Progenitor cell of endocrine pancreas (in vitro differentiated cells): Measurements from ENCODE around the gene CDC14A. TPM values are rescaled to one million over a fixed set of nuclear protein-coding genes. Genes with fewer than 3 reads are reported as not detected.

Experiments used
- DNase-seq: peaks from one replicate; pipeline ENCODE4 v3.0.0; 2021; ENCODE audit warnings: low spot score; ENCODE audit not compliant: unreplicated experiment
- H3K27ac Mint-ChIP-seq: 2 replicates; pipeline ENCODE4 v1.8.0; 2021; ENCODE audit warnings: mild to moderate bottlenecking, moderate library complexity, mixed read lengths
- H3K27me3 Mint-ChIP-seq: 2 replicates; pipeline ENCODE4 v1.8.0; 2021; ENCODE audit warnings: mixed read lengths
- H3K36me3 Mint-ChIP-seq: 2 replicates; pipeline ENCODE4 v1.8.0; 2022; ENCODE audit warnings: mixed read lengths; ENCODE audit not compliant: insufficient read depth
- H3K4me1 Mint-ChIP-seq: 2 replicates; pipeline ENCODE4 v1.8.0; 2021; ENCODE audit warnings: low read depth, mixed read lengths
- H3K4me3 Mint-ChIP-seq: 2 replicates; pipeline ENCODE4 v1.8.0; 2021; ENCODE audit warnings: low read depth, mild to moderate bottlenecking, moderate library complexity, mixed read lengths
- H3K9me3 Mint-ChIP-seq: 2 replicates; pipeline ENCODE4 v1.8.0; 2021; ENCODE audit warnings: low read depth, mixed read lengths
- CTCF ChIP-seq: fragments of 200-600 bp; sonication (generic); IDR thresholded peaks from one replicate; pipeline ENCODE4 v1.5.0; 2021; ENCODE audit warnings: antibody characterized with exemption, mild to moderate bottlenecking; ENCODE audit not compliant: unreplicated experiment
- total RNA-seq: library from RNA; stranded (reverse); gene quantifications from 2 replicates; pipeline ENCODE4 v1.2.1, GENCODE V29; 2021

CDC14A gene
- total RNA-seq, 1 donor from 2014 or later = 23.3 TPM

GRCh38 chr1:100518023-100518422, 165.7 kb downstream of the CDC14A start:
- no peak for DNase-seq
- Mint-ChIP-seq H3K9me3 (no peaks in the 10 kb centered on the region), H3K27me3 (no peaks in the 10 kb centered on the region), H3K4me1 (peaks cover 6% of the 10 kb centered on the region), H3K27ac (no peak overlapping the region), H3K36me3 (peaks cover 4% of the 10 kb centered on the region), H3K4me3 (no peak overlapping the region)
- no peak for TF ChIP-seq CTCF

GRCh38 chr1:100523038-100523652, 170.8 kb downstream of the CDC14A start:
- H3K4me1 Mint-ChIP-seq = no peaks in the 10 kb centered on the region

GRCh38 chr1:100524355-100524754, 172.0 kb downstream of the CDC14A start:
- no peak overlapping the region for H3K4me3 Mint-ChIP-seq
- H3K27me3 Mint-ChIP-seq = no peaks in the 10 kb centered on the region
- no peaks in the 10 kb centered on the region for H3K4me1 Mint-ChIP-seq
- no peaks in the 10 kb centered on the region for H3K9me3 Mint-ChIP-seq
- H3K27ac Mint-ChIP-seq = no peak overlapping the region
- no peak for TF ChIP-seq CTCF
- peaks cover 2% of the 10 kb centered on the region for H3K36me3 Mint-ChIP-seq
- DNase-seq = no peak

More at GRCh38 chr1:100523038-100523652, 170.8 kb downstream of the CDC14A start:
- Mint-ChIP-seq H3K27ac (no peak overlapping the region), H3K36me3 (peaks cover 2% of the 10 kb centered on the region), H3K4me3 (no peak overlapping the region), H3K27me3 (no peaks in the 10 kb centered on the region), H3K9me3 (no peaks in the 10 kb centered on the region)
- TF ChIP-seq CTCF = no peak
- no peak for DNase-seq

GRCh38 chr1:100526894-100527293, 174.6 kb downstream of the CDC14A start:
- Mint-ChIP-seq H3K36me3 (no peaks in the 10 kb centered on the region), H3K4me3 (no peak overlapping the region)

GRCh38 chr1:100528871-100529270, 176.6 kb downstream of the CDC14A start:
- H3K4me3 Mint-ChIP-seq = no peak overlapping the region
- H3K27me3 Mint-ChIP-seq = peaks cover 3% of the 10 kb centered on the region
- no peaks in the 10 kb centered on the region for H3K4me1 Mint-ChIP-seq
- no peaks in the 10 kb centered on the region for H3K9me3 Mint-ChIP-seq
- no peak for DNase-seq
- no peak overlapping the region for H3K27ac Mint-ChIP-seq
- no peaks in the 10 kb centered on the region for H3K36me3 Mint-ChIP-seq
- TF ChIP-seq CTCF = no peak

More at GRCh38 chr1:100526894-100527293, 174.6 kb downstream of the CDC14A start:
- Mint-ChIP-seq H3K4me1 (no peaks in the 10 kb centered on the region), H3K9me3 (no peaks in the 10 kb centered on the region), H3K27me3 (peaks cover 1% of the 10 kb centered on the region), H3K27ac (no peak overlapping the region)
- DNase-seq = no peak
- TF ChIP-seq CTCF = no peak
